SK-N-SH (cell line): Measurements from ENCODE around the gene DNAH6. TPM values are rescaled to one million over a fixed set of nuclear protein-coding genes. Genes with fewer than 3 reads are reported as not detected.

Experiments
- CTCF ChIA-PET: fragments of 300-600, 350-600 bp; formaldehyde crosslinking; extraction: SDS; loops from one replicate; lab custom pipeline; 2021; lab: Yijun Ruan, JAX
- POLR2A ChIA-PET: fragments of 350-600 bp; sonication (Branson Sonifier 250); formaldehyde crosslinking; extraction: SDS; loops from one replicate; lab custom pipeline; 2020; ENCODE audit warnings: antibody characterized with exemption, inconsistent platforms; lab: Yijun Ruan, JAX
- DNase-seq: peaks from one replicate; pipeline ENCODE4 v3.0.0; 2012
- H2AFZ ChIP-seq: fragments of 200-600 bp; sonication (generic); 2 replicates; pipeline ENCODE4 v1.8.1; 2016; ENCODE audit warnings: antibody characterized with exemption, mild to moderate bottlenecking, low read depth
- H3F3A ChIP-seq: fragments of 200-600 bp; sonication (generic); replicated peaks from 2 replicates; pipeline ENCODE3; 2016; ENCODE audit warnings: antibody characterized with exemption, mild to moderate bottlenecking; ENCODE audit not compliant: insufficient read depth
- H3K27ac ChIP-seq, 2 experiments: fragments of 200-500 bp in 1 of 2; fragments of 200-600 bp in 1 of 2; sonication (Bioruptor generic) in 1 of 2; sonication (generic), shearing (Covaris generic) in 1 of 2; 2 replicates each; pipeline versions ENCODE4 v1.5.1 to v1.6.1; 2014 to 2016; ENCODE audit warnings: low read depth in 2 of 2, inconsistent platforms in 1 of 2, low read length in 1 of 2, mild to moderate bottlenecking in 1 of 2, mixed read lengths in 1 of 2
- H3K27me3 ChIP-seq: fragments of 200-600 bp; sonication (generic), shearing (Covaris generic); 2 replicates; pipeline ENCODE4 v1.6.1; 2016; ENCODE audit warnings: mixed run types; ENCODE audit not compliant: insufficient read depth
- H3K36me3 ChIP-seq, 2 experiments: fragments of 200-500 bp in 1 of 2; fragments of 200-600 bp in 1 of 2; sonication (Bioruptor generic) in 1 of 2; sonication (generic) in 1 of 2; replicated peaks in 1 of 2; 2 replicates each; pipeline versions ENCODE3 to v1.5.1; 2014 to 2016; ENCODE audit warnings: low read length in 1 of 2, mild to moderate bottlenecking in 1 of 2; ENCODE audit not compliant: insufficient read depth in 2 of 2, control insufficient read depth in 1 of 2
- H3K4me1 ChIP-seq, 2 experiments: fragments of 200-500 bp in 1 of 2; fragments of 200-600 bp in 1 of 2; sonication (Bioruptor generic) in 1 of 2; sonication (generic), shearing (Covaris generic) in 1 of 2; 2 replicates each; pipeline versions ENCODE4 v1.5.1 to v1.6.1; 2014 to 2016; ENCODE audit warnings: low read depth in 1 of 2, low read length in 1 of 2, mixed run types in 1 of 2; ENCODE audit not compliant: insufficient read depth in 2 of 2, control insufficient read depth in 1 of 2
- H3K4me2 ChIP-seq: fragments of 200-600 bp; sonication (generic), shearing (Covaris generic); 2 replicates; pipeline ENCODE4 v1.6.1; 2017; ENCODE audit warnings: mixed run types
- H3K4me3 ChIP-seq, 2 experiments: fragments of 200-500 bp in 1 of 2; fragments of 200-600 bp in 1 of 2; sonication (Bioruptor generic) in 1 of 2; sonication (generic), shearing (Covaris generic) in 1 of 2; 2 replicates each; pipeline versions ENCODE4 v1.5.1 to v1.8.1; 2014 to 2016; ENCODE audit warnings: low read depth in 2 of 2, inconsistent platforms in 1 of 2, low read length in 1 of 2, mild to moderate bottlenecking in 1 of 2, mixed read lengths in 1 of 2, moderate library complexity in 1 of 2
- H3K79me2 ChIP-seq: fragments of 200-600 bp; sonication (generic); 2 replicates; pipeline ENCODE4 v1.8.1; 2017; ENCODE audit warnings: mild to moderate bottlenecking; ENCODE audit not compliant: insufficient read depth
- H3K9ac ChIP-seq: fragments of 200-600 bp; sonication (generic); 2 replicates; pipeline ENCODE4 v1.6.1; 2017; ENCODE audit warnings: mixed run types
- H3K9me2 ChIP-seq: fragments of 200-600 bp; sonication (generic); 2 replicates; pipeline ENCODE4 v1.6.1; 2017; ENCODE audit warnings: mixed run types
- H3K9me3 ChIP-seq: fragments of 200-600 bp; sonication (generic); 2 replicates; pipeline ENCODE4 v1.6.1; 2017; ENCODE audit warnings: mixed run types, mild to moderate bottlenecking, moderate library complexity
- H4K20me1 ChIP-seq: fragments of 200-600 bp; sonication (generic); 2 replicates; pipeline ENCODE4 v1.6.1; 2017; ENCODE audit warnings: mild to moderate bottlenecking, mixed run types; ENCODE audit not compliant: insufficient read depth
- CHD2 ChIP-seq: fragments of 150-350 bp; IDR thresholded peaks from 2 replicates; pipeline ENCODE4 v1.6.1; 2018; ENCODE audit warnings: low read length; ENCODE audit not compliant: partially characterized antibody
- EP300 ChIP-seq, 2 experiments: IDR thresholded peaks; 2 replicates each; pipeline versions ENCODE4 v1.4.0 to v1.6.1; 2012; ENCODE audit warnings: borderline replicate concordance in 1 of 2, low read depth in 1 of 2, low read length in 1 of 2
- FOXJ3 ChIP-seq: sonication (generic); formaldehyde crosslinking; IDR thresholded peaks from 2 replicates; pipeline ENCODE4 v1.5.1; 2020; ENCODE audit warnings: mild to moderate bottlenecking, missing genetic modification reagents
- RAD21 ChIP-seq: IDR thresholded peaks from 2 replicates; pipeline ENCODE4 v1.6.1; 2012; ENCODE audit warnings: mild to moderate bottlenecking, low read length
- RCOR1 ChIP-seq: fragments of 150-350 bp; IDR thresholded peaks from 2 replicates; pipeline ENCODE4 v1.6.1; 2017; ENCODE audit warnings: antibody characterized with exemption, low read length
- RFX5 ChIP-seq: IDR thresholded peaks from 2 replicates; pipeline ENCODE4 v1.6.1; 2012; ENCODE audit warnings: mild to moderate bottlenecking, improper control_type of control experiment, low read length
- RXRA ChIP-seq: IDR thresholded peaks from 2 replicates; pipeline ENCODE4 v1.4.0; 2012; ENCODE audit warnings: low read depth, mild to moderate bottlenecking, borderline replicate concordance
- SMC3 ChIP-seq: IDR thresholded peaks from 2 replicates; pipeline ENCODE4 v1.6.1; 2012; ENCODE audit warnings: low read depth, low read length, improper control_type of control experiment
- YY1 ChIP-seq: IDR thresholded peaks from 2 replicates; pipeline ENCODE4 v1.4.0; 2012; ENCODE audit warnings: low read depth, mild to moderate bottlenecking
- WGBS: methylation state at CpG from one replicate; pipeline ENCODE4 v1.1.6; 2017; ENCODE audit warnings: low lambda C conversion rate; 5-methylcytosine and 5-hydroxymethylcytosine counted together
- polyA plus RNA-seq, 3 experiments: library from polyadenylated mRNA; depleted of rRNA; stranded (reverse); fragments of >200 nt; gene quantifications; 2 replicates each; pipeline ENCODE4 v1.2.3, GENCODE V29; 2012
- TF ChIP-seq, protein P1 (sequence below): fragments of 150-350 bp; IDR thresholded peaks from 2 replicates; pipeline ENCODE4 v1.6.1; 2016; ENCODE audit warnings: mild to moderate bottlenecking, low read depth, low read length
- TF ChIP-seq, protein P2 (sequence below): IDR thresholded peaks from 2 replicates; pipeline ENCODE4 v1.4.0; 2012; ENCODE audit warnings: low read depth
- TF ChIP-seq, protein P3 (sequence below): IDR thresholded peaks from 2 replicates; pipeline ENCODE4 v1.4.0; 2012; ENCODE audit warnings: low read depth, borderline replicate concordance
- TF ChIP-seq, protein P4 (sequence below): IDR thresholded peaks from 2 replicates; pipeline ENCODE4; 2012
- TF ChIP-seq, protein P5 (sequence below): fragments of 200-600 bp; sonication (generic); IDR thresholded peaks from 2 replicates; pipeline ENCODE4 v1.6.1; 2017; ENCODE audit warnings: antibody characterized with exemption, mild to moderate bottlenecking, moderate library complexity

Gene DNAH6
- polyA plus RNA-seq, 1 of the 3 experiments (the other 2 are of a cell fraction): 0.03 TPM

DNA sequence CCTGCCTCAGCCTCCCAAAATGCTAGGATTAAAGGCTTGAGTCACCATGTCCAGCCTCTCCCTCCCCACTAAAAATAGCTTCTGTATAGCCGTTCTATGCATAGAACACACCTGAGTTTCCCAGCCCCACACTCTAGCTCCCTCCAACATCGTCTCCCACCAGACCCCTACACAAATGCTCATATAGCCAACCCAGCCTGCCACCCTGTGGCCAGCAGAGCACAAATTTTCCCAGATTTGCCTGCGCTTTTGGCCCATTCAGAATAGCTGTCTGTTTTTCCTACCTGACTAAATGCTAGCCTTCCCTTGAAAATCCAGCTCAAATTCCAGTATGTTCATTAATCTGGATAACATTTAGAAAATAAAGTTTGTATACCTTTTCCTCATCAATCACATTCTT lies 341.8 kb downstream of the DNAH6 start:
- WGBS: 19% methylated on average over 3 of the region's 3 CpGs
- H3K79me2 ChIP-seq: no peaks in the 10 kb centered on the region
- no peak for DNase-seq
- TF ChIP-seq, protein P1, sequence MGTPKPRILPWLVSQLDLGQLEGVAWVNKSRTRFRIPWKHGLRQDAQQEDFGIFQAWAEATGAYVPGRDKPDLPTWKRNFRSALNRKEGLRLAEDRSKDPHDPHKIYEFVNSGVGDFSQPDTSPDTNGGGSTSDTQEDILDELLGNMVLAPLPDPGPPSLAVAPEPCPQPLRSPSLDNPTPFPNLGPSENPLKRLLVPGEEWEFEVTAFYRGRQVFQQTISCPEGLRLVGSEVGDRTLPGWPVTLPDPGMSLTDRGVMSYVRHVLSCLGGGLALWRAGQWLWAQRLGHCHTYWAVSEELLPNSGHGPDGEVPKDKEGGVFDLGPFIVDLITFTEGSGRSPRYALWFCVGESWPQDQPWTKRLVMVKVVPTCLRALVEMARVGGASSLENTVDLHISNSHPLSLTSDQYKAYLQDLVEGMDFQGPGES: no peak
- no peak for TF ChIP-seq EP300 (IDR thresholded peaks at IDR 0.05; ENCODE audit: borderline replicate concordance in 1 of 2, low read depth in 1 of 2, low read length in 1 of 2)
- TF ChIP-seq, protein P2, sequence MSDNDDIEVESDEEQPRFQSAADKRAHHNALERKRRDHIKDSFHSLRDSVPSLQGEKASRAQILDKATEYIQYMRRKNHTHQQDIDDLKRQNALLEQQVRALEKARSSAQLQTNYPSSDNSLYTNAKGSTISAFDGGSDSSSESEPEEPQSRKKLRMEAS: no peak
- TF ChIP-seq SMC3: 0 out of 2 replicates have a peak, but pooled peaks have one; percentile 5
- TF ChIP-seq RAD21: peak; percentile 18; the same call in 1 of the 2 replicates
- no peak for TF ChIP-seq RFX5
- TF ChIP-seq RXRA: no peak
- TF ChIP-seq, protein P3, sequence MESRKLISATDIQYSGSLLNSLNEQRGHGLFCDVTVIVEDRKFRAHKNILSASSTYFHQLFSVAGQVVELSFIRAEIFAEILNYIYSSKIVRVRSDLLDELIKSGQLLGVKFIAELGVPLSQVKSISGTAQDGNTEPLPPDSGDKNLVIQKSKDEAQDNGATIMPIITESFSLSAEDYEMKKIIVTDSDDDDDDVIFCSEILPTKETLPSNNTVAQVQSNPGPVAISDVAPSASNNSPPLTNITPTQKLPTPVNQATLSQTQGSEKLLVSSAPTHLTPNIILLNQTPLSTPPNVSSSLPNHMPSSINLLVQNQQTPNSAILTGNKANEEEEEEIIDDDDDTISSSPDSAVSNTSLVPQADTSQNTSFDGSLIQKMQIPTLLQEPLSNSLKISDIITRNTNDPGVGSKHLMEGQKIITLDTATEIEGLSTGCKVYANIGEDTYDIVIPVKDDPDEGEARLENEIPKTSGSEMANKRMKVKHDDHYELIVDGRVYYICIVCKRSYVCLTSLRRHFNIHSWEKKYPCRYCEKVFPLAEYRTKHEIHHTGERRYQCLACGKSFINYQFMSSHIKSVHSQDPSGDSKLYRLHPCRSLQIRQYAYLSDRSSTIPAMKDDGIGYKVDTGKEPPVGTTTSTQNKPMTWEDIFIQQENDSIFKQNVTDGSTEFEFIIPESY: no peak
- TF ChIP-seq CHD2: no peak
- TF ChIP-seq, protein P4, sequence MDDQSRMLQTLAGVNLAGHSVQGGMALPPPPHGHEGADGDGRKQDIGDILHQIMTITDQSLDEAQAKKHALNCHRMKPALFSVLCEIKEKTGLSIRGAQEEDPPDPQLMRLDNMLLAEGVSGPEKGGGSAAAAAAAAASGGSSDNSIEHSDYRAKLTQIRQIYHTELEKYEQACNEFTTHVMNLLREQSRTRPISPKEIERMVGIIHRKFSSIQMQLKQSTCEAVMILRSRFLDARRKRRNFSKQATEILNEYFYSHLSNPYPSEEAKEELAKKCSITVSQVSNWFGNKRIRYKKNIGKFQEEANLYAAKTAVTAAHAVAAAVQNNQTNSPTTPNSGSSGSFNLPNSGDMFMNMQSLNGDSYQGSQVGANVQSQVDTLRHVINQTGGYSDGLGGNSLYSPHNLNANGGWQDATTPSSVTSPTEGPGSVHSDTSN: no peak
- no peak for TF ChIP-seq YY1
- TF ChIP-seq, protein P5, sequence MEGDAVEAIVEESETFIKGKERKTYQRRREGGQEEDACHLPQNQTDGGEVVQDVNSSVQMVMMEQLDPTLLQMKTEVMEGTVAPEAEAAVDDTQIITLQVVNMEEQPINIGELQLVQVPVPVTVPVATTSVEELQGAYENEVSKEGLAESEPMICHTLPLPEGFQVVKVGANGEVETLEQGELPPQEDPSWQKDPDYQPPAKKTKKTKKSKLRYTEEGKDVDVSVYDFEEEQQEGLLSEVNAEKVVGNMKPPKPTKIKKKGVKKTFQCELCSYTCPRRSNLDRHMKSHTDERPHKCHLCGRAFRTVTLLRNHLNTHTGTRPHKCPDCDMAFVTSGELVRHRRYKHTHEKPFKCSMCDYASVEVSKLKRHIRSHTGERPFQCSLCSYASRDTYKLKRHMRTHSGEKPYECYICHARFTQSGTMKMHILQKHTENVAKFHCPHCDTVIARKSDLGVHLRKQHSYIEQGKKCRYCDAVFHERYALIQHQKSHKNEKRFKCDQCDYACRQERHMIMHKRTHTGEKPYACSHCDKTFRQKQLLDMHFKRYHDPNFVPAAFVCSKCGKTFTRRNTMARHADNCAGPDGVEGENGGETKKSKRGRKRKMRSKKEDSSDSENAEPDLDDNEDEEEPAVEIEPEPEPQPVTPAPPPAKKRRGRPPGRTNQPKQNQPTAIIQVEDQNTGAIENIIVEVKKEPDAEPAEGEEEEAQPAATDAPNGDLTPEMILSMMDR: peak; percentile 22
- no peak for TF ChIP-seq RCOR1
- TF ChIP-seq FOXJ3: no peak
- TF ChIP-seq, all 33 proteins: peak for 3
- Histone ChIP-seq H3K36me3 (no peaks in the 10 kb centered on the region), H3K4me2 (no peak overlapping the region), H2AFZ (no peak overlapping the region), H3K9me2 (no peaks in the 10 kb centered on the region), H3K27me3 (peaks cover 23% of the 10 kb centered on the region; the same call in 1 of the 2 replicates), H3F3A (no peaks in the 10 kb centered on the region), H3K4me1 (no peaks in the 10 kb centered on the region), H3K27ac (no peak overlapping the region), H3K4me3 (no peak overlapping the region), H3K9ac (no peak overlapping the region), H3K9me3 (no peaks in the 10 kb centered on the region), H4K20me1 (no peaks in the 10 kb centered on the region)
- POLR2A ChIA-PET: no interaction called here
- CTCF ChIA-PET: interaction anchor here (1.3 to 1.7 kb wide), 2 partner anchors 17 to 360 kb away, joined by 4 to 6 read pairs; no protein-coding TSS in a partner anchor
